Measurements from ENCODE around the gene RAPGEF3.

RAPGEF3 gene

DNA sequence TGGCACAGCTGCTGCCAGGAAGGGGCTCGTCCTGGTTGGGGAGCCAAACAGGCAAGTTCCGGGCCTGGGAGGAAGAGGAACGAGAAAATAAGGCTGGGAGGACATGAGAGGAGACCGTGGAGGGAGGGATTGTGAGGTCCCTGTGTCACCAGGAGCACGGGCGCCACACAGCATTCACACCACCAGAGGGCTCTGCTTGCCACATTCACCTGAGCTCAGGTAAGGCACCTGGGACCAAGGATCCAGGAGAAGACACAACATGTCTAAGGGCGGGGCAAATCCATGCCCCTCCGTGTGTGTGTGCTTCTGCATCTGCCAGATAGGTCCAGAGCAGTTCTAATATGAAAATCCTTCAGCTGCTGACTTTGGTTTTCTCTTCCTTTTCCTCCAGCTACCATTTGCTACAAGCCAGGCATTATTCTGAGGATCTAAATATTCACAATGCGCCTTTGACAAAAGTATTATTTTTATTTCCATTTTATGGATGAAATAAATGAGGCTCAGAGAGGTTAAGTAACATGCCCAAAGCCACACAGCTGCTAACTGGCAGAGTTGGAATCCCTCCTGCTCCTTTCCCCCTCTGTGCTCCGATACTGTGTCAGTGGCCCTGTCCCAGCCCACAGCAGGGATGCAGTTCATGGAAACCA is 14.6 kb downstream of the RAPGEF3 start:
- DNase-seq (ENCODE audit: low read depth in 2 of 2) = peak in 1 of 2 donors; percentile 41

DNA sequence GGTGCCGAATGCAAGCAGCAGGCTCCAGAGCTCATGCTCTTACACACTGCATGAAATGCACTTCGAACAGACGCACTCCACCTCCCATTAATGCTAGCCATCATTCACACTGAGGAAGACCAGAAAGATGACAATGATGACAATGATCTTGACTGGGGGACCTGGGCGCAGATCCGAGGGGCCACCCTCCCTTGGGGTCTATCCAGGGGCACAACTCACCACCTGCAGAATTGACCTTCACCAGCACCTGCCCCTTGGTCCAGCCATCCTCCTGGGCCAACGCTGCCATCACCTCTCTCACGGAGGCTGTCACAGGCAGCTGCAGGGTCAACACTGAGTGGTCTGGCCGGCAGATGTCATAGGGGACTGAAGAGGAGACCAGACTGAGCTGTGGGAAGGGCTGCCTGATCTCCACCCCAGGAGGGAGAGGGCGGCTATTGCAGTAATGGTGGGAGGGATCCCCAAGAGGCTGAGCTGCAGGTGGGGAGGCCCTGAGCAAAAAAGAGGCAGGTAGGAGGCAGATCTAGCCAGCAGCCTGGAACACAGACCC is 15.3 kb downstream of the RAPGEF3 start:
- DNase-seq (ENCODE audit: low read depth in 2 of 2) = no peak

GRCh38 chr12:47742253-47742825 is 16.3 kb downstream of the RAPGEF3 start:
- DNase-seq (ENCODE audit: low read depth in 2 of 2) = peak; percentile 40 to 72

- DNase-seq (ENCODE audit: low read depth in 2 of 2) = peak; percentile 33 to 43
Measured at GRCh38 chr12:47741340-47741703, 17.4 kb downstream of the RAPGEF3 start.

DNA sequence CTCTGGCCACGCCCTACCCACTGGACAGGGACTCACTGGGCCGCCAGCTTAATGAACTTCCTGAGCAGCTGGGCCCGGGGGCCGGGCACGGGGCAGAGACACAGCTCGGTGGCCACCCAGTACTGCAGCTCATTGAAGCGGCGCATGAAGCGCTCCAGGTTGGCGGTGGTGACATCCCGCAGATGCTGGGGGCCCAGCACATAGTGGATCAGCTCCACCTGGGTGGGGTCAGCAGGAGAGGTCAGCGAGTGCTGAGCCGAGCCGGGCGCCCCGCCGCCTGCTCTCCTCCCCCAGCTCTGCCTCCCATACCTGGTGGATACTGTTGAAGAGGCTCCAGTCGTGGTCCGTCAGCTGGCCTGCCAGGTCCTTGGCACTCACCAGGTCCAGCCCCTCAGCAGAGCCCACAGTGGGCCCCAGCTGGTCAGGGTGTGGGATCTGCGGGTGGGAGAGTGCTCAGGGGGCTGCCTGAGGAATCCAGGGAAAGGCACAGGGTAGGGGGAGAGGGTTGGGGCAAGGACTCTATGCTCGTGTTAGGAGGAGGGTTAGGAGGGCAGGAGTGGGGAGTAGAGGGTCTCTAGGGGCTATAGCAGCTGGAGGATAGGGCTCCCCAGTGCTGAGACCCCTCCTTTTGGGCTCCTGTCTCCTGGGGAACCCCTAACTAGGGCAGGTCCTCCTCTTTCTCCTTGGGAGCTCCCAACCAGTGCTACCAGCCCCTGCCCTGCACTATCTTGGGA is 17.9 kb downstream of the RAPGEF3 start:
- DNase-seq (ENCODE audit: low read depth in 2 of 2) = no peak

- DNase-seq (ENCODE audit: low read depth in 2 of 2) = no peak
Measured at GRCh38 chr12:47739979-47740378, 18.7 kb downstream of the RAPGEF3 start.

DNA sequence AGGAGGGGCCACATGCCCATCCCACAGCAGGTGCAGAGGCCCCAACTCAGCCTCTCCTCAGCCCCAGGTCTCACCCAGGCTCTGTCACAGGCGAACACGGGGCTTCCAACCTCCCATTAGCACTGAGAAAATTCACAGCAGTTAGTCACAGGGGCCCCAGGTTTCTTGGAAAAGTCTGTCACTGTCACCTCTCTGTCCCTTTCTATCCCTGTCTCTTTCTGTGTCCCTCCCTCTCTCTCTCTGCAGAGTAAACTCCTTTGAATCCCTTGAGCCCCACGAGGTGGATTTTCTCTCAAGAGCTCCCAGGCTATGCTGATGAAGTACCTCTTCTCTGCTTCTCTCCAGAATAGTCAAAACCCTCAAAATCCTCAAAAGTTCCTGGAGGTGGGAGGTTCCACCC is 19.4 kb downstream of the RAPGEF3 start:
- DNase-seq (ENCODE audit: low read depth in 2 of 2) = no peak

DNA sequence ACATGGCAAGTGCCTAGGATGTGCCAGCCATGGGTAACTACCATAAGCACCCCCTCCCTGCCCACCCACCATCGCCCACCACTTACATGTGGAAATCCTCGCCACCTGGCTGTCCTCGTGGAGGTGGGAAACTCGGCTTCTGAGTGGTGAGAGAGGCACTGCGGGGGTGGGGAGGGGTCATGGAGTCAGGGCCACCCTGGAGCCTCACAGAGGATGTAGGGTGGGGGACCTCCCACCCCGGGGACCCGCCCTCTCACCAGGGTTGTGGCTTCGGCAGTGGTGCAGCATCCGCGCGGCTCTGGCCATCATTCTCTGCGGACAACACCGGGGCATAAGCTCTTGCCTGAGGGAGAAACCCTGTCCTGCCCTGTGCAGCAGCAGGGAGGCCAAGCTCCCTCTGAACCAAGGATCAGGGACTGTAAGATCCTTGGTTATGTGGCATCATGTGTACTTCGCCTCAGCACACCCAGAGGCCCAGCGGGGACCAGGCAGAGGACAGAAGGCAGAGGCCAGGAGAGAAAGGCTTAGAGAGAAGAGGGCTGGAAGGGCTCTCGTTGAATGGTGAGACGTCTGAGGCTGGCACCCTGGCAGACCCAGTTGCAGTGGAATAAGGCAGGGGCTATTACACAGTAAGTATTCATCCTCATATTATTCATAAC is 20.6 kb downstream of the RAPGEF3 start:
- no peak for DNase-seq (ENCODE audit: low read depth in 2 of 2)

- DNase-seq (ENCODE audit: low read depth in 2 of 2) = no peak
Measured at GRCh38 chr12:47736877-47737676, 21.6 kb downstream of the RAPGEF3 start.

- DNase-seq (ENCODE audit: low read depth in 2 of 2) = no peak
Measured at GRCh38 chr12:47736216-47736615, 22.5 kb downstream of the RAPGEF3 start.

DNA sequence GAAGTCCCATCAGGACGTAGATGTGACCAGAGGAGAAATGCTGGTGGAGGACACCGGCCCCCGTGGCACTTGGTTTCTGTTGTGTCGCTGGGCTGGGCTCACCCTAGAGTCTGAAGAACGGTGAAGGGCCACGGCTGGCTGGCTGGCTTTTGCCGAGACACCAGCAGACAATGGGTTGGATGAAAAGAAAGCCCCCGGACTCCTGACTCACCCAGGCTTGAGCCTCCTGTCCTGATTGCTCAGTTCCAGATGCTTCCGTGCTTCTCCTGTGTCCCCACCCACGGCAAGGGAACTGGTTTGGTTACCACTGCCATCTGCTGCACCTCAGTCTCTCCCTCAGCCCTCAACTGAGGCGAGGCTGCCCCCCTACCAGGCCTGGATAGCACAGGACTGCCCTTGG is 23.0 kb downstream of the RAPGEF3 start:
- no peak for DNase-seq (ENCODE audit: low read depth in 2 of 2)

- no peak for DNase-seq (ENCODE audit: low read depth in 2 of 2)
Measured at GRCh38 chr12:47734725-47735480, 23.8 kb downstream of the RAPGEF3 start.

GRCh38 chr12:47733142-47733541 is 25.5 kb downstream of the RAPGEF3 start:
- DNase-seq (ENCODE audit: low read depth in 2 of 2) = no peak

DNA sequence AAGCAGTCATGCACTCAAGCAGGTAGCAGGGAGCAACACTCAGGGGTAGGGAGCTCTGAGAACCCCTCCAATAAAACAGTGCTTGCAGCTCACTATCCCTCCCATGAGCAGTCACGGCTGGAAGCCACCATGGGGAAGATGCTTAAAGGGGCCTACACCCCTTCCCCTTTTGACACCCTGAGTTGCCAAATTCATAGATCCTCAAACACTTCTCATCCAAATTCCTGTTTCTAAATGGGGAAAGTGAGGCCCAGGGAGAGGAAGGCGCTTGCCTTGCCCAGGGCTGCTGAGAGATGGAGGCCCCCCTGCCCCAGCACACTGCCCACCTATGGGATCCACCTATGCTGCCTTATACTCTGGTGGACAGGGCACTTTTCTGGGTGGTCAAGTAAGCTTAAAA is 26.2 kb downstream of the RAPGEF3 start:
- DNase-seq (ENCODE audit: low read depth in 2 of 2) = no peak

DNA sequence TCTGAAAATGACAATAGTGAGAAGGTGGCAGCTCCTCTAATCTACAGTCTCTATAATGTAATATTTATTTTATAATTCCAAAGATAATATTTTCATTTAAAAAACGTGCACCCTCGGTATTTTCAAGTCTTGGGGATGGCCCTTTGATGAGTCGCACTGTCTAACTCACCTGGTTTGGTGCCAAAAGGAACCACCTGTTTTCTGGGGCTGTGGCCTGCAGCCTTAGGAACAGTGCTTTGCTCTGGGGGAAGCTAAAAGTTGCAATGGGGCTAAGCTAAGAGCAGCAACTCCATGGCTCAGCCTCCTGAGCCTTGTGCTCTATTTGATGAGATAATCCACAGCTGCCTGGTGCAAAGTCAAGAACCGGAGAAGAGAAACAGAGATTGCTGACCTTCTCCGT is 27.0 kb downstream of the RAPGEF3 start:
- DNase-seq (ENCODE audit: low read depth in 2 of 2) = no peak

DNA sequence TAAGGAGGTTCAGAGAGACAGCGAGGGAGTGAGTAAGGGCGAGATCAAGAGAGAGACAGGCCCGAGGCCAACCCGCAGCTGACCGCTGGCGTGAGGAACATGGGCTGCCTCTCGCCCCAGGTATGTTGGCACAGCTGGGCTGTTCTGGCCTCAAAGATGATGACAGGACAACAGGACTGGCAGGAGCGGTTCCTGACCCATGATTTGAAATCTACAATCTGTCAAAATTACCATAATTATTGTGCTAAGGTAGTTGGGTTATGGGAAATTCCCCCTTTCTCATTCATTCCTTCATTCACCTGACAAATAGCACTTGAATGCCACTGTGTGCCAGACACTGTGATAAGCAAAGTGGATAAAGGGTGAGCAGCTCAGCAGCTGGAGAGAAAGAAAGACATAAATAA is 28.3 kb downstream of the RAPGEF3 start:
- no peak for DNase-seq (ENCODE audit: low read depth in 2 of 2)

DNA sequence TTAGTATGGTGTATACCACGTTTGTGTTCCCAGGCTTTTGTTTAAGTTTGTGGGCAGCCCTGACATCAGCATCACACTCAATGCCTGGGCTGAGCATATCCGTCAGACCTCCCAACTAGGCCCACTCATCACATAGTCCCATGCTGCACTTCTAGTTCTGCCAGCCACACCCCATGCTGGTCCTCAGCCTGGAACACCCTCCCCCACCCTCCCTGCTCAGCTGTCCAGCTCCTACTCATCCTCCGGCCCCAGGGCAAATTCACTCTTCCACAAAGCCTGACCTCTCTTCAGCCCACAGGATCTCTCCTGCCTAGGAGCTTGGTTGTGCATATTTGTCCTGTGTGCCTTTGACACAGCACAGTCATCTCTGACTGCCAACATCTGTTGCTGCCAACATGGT is 29.4 kb downstream of the RAPGEF3 start:
- DNase-seq (ENCODE audit: low read depth in 2 of 2) = no peak

GRCh38 chr12:47725893-47726292 is 32.8 kb downstream of the RAPGEF3 start:
- no peak for DNase-seq (ENCODE audit: low read depth in 2 of 2)

DNA sequence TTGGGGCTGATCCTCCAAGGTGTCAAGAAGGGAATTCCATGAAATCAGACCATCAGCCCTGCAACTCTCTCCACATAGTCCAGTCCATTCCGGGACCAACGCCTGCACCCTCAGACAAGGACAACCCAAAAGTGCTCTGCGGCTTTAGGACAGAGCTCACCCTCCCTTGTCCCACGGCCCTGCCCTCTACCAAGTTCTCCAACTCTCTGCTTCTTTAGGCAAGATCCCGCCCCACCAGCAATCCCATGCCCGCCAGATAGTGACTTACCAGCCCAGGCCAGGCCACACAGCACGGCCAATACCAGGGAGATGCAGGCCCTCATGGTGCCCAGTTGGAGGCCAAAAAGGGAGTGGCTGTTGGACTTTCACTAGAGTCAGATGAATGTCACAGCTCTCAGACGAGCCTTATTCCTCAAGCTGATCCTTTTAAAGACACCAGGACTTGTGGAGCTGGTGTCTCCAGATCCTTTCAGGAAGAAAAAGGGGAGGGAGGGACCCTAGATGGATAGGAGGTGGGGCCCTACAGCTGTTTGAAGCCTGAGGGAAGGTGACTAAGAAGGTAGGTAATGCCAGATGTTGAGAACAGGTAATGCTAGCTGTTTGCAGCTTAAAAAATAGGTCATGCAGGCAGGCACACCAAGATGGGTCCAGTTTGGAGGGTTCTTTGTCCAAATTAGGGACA is 33.4 kb downstream of the RAPGEF3 start, which contains the start of gene ENDOU:
ENDOU (minus strand) TSS at position 400 of the 682 bp plus-strand sequence; CDS start at position 323, 77 bp downstream.
- DNase-seq (ENCODE audit: low read depth in 2 of 2) = no peak

Data from stimulated activated CD4-positive, alpha-beta T cell treated with anti-CD3 and anti-CD28 coated beads, Interleukin-15, amount 100 ng/mL, for 48 hours (primary cell).